ENCODE measurements around the gene DALRD3. TPM values are rescaled to one million over a fixed set of nuclear protein-coding genes. Genes with fewer than 3 reads are reported as not detected.

Gene DALRD3
- total and polyA plus RNA-seq, 2 of the 8 experiments (the other 6 are each of a cell fraction or from before 2014, with no cell fraction given), result 30.4 to 86.5 TPM

DNA sequence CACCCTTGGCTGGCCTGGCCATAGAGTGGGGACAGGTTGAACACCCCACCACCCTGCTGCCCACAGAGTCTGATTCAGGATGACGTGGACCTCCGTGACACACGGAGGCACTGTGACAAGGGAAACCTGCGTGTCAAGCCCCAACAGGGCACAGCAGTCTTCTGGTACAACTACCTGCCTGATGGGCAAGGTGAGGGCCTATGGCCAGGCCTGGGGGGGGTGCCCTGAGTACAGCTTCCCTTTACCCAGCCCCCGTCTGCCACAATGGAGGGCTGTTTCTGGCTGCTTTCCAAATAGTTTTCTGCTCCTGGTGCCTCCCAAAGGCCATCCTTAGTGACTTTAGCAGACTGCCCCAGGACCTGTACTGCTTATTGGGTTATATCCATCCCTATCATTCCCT lies 12.4 kb downstream of the DALRD3 start (continued):
- TF ChIP-seq, protein P1, sequence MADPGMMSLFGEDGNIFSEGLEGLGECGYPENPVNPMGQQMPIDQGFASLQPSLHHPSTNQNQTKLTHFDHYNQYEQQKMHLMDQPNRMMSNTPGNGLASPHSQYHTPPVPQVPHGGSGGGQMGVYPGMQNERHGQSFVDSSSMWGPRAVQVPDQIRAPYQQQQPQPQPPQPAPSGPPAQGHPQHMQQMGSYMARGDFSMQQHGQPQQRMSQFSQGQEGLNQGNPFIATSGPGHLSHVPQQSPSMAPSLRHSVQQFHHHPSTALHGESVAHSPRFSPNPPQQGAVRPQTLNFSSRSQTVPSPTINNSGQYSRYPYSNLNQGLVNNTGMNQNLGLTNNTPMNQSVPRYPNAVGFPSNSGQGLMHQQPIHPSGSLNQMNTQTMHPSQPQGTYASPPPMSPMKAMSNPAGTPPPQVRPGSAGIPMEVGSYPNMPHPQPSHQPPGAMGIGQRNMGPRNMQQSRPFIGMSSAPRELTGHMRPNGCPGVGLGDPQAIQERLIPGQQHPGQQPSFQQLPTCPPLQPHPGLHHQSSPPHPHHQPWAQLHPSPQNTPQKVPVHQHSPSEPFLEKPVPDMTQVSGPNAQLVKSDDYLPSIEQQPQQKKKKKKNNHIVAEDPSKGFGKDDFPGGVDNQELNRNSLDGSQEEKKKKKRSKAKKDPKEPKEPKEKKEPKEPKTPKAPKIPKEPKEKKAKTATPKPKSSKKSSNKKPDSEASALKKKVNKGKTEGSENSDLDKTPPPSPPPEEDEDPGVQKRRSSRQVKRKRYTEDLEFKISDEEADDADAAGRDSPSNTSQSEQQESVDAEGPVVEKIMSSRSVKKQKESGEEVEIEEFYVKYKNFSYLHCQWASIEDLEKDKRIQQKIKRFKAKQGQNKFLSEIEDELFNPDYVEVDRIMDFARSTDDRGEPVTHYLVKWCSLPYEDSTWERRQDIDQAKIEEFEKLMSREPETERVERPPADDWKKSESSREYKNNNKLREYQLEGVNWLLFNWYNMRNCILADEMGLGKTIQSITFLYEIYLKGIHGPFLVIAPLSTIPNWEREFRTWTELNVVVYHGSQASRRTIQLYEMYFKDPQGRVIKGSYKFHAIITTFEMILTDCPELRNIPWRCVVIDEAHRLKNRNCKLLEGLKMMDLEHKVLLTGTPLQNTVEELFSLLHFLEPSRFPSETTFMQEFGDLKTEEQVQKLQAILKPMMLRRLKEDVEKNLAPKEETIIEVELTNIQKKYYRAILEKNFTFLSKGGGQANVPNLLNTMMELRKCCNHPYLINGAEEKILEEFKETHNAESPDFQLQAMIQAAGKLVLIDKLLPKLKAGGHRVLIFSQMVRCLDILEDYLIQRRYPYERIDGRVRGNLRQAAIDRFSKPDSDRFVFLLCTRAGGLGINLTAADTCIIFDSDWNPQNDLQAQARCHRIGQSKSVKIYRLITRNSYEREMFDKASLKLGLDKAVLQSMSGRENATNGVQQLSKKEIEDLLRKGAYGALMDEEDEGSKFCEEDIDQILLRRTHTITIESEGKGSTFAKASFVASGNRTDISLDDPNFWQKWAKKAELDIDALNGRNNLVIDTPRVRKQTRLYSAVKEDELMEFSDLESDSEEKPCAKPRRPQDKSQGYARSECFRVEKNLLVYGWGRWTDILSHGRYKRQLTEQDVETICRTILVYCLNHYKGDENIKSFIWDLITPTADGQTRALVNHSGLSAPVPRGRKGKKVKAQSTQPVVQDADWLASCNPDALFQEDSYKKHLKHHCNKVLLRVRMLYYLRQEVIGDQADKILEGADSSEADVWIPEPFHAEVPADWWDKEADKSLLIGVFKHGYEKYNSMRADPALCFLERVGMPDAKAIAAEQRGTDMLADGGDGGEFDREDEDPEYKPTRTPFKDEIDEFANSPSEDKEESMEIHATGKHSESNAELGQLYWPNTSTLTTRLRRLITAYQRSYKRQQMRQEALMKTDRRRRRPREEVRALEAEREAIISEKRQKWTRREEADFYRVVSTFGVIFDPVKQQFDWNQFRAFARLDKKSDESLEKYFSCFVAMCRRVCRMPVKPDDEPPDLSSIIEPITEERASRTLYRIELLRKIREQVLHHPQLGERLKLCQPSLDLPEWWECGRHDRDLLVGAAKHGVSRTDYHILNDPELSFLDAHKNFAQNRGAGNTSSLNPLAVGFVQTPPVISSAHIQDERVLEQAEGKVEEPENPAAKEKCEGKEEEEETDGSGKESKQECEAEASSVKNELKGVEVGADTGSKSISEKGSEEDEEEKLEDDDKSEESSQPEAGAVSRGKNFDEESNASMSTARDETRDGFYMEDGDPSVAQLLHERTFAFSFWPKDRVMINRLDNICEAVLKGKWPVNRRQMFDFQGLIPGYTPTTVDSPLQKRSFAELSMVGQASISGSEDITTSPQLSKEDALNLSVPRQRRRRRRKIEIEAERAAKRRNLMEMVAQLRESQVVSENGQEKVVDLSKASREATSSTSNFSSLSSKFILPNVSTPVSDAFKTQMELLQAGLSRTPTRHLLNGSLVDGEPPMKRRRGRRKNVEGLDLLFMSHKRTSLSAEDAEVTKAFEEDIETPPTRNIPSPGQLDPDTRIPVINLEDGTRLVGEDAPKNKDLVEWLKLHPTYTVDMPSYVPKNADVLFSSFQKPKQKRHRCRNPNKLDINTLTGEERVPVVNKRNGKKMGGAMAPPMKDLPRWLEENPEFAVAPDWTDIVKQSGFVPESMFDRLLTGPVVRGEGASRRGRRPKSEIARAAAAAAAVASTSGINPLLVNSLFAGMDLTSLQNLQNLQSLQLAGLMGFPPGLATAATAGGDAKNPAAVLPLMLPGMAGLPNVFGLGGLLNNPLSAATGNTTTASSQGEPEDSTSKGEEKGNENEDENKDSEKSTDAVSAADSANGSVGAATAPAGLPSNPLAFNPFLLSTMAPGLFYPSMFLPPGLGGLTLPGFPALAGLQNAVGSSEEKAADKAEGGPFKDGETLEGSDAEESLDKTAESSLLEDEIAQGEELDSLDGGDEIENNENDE (IDR thresholded peaks at IDR 0.05; ENCODE audit: insufficient replicate concordance, low read length), result no peak
- TF ChIP-seq CHD2 (IDR thresholded peaks at IDR 0.05; ENCODE audit: low read length), result no peak
